Ovary (tissue), 3 donors: Measurements from ENCODE around the gene OR10G2.

Source experiments
- EP300 ChIP-seq: sonication (generic); formaldehyde crosslinking; IDR thresholded peaks from one replicate; pipeline ENCODE4 v1.6.1; 2017; ENCODE audit warnings: antibody characterized with exemption
- POLR2A ChIP-seq: fragments of 450-650 bp; IDR thresholded peaks from one replicate; pipeline ENCODE4 v1.6.1; 2017; ENCODE audit warnings: antibody characterized with exemption, mild to moderate bottlenecking, moderate library complexity
- TF ChIP-seq, protein P1 (sequence below), 3 donors: fragments of 450-650 bp in 2 of 3; fragments of 200-600 bp in 1 of 3; IDR thresholded peaks; one replicate each; pipeline versions ENCODE4 v1.5.1 to v1.8.0; 2016 to 2022; ENCODE audit warnings: antibody characterized with exemption in 3 of 3, mild to moderate bottlenecking in 1 of 3
- donor health status: DM: no; HTN: no; CAD: no.

- TF ChIP-seq, protein P1, sequence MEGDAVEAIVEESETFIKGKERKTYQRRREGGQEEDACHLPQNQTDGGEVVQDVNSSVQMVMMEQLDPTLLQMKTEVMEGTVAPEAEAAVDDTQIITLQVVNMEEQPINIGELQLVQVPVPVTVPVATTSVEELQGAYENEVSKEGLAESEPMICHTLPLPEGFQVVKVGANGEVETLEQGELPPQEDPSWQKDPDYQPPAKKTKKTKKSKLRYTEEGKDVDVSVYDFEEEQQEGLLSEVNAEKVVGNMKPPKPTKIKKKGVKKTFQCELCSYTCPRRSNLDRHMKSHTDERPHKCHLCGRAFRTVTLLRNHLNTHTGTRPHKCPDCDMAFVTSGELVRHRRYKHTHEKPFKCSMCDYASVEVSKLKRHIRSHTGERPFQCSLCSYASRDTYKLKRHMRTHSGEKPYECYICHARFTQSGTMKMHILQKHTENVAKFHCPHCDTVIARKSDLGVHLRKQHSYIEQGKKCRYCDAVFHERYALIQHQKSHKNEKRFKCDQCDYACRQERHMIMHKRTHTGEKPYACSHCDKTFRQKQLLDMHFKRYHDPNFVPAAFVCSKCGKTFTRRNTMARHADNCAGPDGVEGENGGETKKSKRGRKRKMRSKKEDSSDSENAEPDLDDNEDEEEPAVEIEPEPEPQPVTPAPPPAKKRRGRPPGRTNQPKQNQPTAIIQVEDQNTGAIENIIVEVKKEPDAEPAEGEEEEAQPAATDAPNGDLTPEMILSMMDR (IDR thresholded peaks at IDR 0.05): no peak
- no peak for TF ChIP-seq EP300
- TF ChIP-seq POLR2A: no peak
Observed at GRCh38 chr14:21647380-21647779, 12.6 kb upstream of the OR10G2 start.
